Activated CD4-positive, CD25-positive, alpha-beta regulatory T cell (primary cell): Measurements from ENCODE around the gene HAND1.

Experiments
- DNase-seq, 4 experiments: peaks; one replicate each; lab custom pipeline; 2025; lab: John Stamatoyannopoulos, UW

The HAND1 gene

DNA sequence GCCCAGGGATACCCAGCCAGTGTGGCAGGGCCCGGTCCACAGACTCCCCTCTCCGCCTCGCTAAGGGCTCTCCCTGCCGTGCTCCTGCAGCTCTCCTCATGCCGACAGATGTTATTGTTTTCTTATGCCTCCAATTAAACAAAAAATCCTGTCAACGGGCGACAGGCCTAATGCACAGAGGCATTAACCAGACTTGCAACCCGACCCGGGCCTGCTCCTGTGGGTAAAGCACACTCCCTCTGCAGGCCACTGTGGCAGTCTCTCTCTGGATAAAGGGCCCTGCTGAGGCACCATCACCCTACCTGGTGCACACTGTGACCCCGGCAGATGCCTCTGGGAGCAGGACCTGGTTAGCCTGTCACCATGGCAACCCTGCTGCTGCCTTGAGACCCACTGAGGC, 27.5 kb upstream of the HAND1 start:
- DNase-seq: no peak

GRCh38 chr5:154503698-154504039, 25.6 kb upstream of the HAND1 start:
- DNase-seq: no peak

DNA sequence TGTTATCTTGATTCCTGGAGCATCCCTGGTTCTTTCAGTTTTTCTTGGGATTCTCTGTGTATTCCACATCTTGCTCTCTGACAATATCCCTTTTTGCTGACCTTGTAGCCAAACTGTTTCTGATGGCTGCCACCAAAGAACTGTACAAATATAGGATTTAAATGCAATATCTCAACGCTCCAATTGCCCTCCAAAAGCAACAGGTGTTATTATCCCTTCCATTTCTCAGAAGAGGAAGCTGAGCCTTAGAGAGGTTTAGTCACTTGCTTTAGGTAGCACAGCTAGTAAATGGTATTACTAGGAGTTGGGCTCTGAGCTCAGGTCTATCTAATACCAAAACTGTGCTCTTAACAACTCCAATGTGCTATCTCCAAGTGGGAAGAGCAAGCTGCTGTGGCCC, 24.2 kb upstream of the HAND1 start:
- DNase-seq: no peak

DNA sequence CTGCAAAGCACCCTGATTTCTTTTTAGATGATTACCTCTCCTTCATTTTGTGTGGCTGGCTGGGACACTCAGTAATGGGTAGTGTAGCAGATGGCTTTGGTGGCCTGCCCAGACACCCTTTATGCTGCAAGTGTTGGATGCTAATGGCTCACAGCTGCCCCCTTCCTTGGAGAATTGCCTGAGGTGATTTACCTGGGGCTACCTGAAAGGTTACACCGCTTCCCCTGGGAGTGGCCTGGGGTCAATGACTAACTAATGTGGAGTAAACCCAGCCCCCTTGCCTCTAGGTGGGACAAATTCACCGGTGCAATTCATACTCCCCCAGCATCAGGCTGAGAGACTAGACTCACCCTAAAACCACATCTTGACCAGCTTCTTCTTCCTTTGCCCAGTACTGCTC, 23.5 kb upstream of the HAND1 start:
- no peak for DNase-seq

DNA sequence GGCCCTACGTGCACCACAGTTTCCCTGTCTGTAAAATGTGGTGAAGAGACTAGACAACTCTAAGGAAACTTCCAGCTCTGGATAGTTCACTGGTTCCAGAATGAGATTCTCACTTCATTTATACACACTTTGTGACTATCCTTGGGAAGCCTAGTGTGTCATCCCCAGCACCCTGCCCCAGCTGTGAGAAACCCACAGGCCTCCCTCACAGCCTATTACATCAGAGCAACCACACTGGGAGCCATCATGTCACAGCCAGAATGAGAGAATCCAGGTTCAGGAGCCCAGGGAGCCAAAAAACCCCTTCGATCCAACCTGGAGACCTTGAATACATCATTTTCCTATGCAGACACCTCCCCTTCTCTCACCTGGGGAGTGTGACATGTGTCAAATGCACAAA, 21.0 kb upstream of the HAND1 start:
- DNase-seq: no peak

DNA sequence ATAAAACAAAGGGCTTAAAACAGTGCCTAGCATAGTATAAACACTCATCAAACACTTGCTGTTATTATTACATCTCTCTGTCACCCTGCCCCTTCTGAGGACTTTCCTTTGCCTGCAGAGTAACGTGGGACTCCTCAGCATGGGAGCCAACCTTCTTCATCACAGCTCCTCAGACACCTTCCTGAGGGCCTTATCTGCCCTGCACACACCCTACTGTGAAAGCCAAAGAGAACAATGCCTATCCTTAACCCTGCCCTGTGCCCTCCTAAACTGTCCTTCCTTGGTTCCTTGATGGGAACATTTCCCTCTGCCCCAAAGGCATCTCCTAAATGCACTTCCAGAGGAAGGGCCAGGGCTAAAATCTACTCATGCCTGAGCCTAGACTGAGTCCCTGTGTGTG, 20.6 kb upstream of the HAND1 start:
- DNase-seq: no peak

DNA sequence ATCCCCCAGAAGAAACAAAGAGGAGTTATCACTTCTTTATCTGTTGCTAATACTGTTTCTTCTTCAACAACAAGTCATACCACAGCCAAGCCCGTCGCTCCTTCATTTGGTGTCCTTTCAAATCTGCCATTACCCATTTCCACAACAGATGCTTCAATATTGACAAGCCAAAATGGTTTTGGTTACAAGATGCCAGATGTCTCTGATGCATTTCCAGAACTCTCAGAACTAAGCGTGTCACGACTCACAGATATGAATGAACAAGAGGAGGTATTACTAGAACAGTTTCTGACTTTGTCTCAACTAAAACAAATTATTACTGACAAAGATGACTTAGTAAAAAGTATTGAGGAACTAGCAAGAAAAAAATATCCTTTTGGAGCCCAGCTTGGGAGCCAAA, 16.0 kb upstream of the HAND1 start:
- no peak for DNase-seq

- no peak for DNase-seq
Measured at GRCh38 chr5:154493274-154493673, 15.2 kb upstream of the HAND1 start.

GRCh38 chr5:154491941-154492340, 13.9 kb upstream of the HAND1 start:
- DNase-seq: no peak

- peak in 1 of 4 experiments; percentile 3 for DNase-seq
Measured at GRCh38 chr5:154487541-154487940, 9.5 kb upstream of the HAND1 start.

DNA sequence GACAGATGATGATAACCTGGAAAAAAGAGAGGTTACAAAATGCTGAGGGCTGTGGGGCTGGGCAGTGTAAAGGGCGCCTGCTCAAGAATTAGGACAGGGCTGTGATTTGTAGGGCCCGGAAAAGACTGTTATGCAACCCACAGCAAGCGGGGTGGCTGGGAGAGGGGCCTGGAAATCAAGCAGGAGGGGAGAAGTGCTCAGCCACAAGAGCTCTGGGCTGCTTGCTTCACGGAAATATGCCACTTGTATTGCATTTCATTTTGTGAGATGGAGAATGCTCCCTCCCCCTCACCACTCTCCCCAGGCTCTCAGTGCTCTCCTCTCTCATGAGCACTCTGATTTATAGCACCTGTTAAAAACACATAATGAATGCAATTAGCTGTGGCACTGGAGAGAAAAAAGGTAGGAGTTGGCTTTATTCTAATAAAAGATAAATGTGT, 8.4 kb upstream of the HAND1 start:
- no peak for DNase-seq

- DNase-seq: no peak
Measured at GRCh38 chr5:154485850-154486426, 7.9 kb upstream of the HAND1 start.

DNA sequence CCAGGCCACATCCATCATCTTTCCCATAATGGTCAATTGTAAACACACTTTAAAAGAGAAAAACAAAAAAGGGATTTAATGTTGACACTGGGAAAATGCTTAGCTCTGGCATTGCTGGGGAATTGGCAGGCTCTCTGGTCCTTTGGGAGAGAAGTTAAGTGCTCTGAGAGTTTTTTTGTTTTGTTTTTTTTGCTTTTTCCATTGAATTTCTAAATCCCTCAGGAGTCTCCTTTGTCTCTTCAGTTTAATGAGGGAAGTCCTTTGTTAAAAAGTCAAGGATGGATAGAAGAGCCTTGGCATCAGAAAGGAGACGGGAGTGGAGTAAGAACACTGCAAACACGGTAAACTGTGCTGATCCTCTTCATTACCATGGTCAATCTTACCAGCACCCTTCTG, 7.1 kb upstream of the HAND1 start:
- no peak for DNase-seq

DNA sequence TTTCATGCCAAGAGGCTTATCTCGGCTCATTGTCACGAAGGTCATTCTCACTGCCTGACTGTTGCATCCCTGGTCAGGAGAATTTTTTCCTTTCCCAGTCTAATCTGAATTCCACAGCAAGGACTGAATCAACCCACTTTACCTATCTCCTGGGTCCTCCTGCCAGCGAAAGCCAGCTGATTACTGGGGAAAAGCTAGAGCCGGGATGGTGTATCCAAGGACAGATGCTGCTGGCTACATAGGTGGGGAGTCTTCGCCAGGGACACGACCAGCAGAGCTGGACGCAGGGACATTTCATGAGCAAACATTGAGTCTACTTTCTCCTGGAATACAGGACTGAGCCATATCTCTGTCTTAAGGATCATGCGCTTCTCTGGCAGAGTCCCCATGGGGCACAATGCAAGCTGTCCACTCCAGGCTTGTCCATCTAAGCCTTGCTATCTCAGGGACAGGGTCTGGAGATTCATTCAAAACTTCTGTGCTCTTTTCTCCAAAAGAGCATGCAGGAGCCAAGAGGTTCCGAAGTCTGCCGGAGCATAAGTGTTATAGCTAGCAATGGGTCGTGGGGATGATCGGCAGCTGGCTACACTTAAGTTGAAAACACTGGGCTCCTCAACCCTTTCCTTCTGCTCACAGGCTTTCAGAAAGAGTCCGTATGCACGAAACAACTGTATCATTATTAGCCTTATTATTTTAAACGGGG, 6.5 kb upstream of the HAND1 start:
- no peak for DNase-seq

DNA sequence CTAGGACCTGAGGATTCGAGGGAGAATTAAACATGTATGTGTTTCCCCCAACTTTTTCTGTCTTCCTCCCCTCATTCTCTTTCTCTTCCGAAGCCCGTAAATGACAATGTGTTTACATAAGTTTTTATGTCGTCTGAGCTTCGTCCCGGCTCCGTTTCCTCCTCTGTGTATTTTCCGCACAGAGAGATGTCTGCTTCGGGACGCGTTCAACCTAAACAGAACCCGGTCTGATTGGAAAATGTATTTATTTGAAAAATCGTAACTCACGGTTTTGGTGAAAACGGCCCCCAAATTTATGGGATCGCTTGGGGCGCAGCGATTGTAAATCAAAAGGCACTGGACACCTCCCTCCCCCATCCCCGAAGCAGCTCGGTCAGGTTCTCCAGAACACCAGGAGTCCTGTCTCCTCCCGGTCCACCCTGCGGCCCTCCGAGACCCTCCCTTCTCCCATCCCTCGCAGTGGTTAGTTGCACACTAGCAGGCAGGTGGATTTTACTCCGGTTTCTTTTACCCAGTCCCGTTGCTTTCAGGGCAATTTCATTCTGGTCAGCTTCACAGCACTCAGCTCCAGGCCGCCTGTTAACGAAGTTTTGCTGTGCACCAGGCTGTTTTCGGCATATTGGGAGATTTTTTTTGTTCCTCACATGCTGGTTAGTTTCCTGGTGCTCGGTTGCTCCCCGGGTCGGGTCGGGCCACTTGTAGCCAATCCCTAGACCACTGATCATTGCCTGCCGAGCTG, 5.8 kb upstream of the HAND1 start:
- no peak for DNase-seq

DNA sequence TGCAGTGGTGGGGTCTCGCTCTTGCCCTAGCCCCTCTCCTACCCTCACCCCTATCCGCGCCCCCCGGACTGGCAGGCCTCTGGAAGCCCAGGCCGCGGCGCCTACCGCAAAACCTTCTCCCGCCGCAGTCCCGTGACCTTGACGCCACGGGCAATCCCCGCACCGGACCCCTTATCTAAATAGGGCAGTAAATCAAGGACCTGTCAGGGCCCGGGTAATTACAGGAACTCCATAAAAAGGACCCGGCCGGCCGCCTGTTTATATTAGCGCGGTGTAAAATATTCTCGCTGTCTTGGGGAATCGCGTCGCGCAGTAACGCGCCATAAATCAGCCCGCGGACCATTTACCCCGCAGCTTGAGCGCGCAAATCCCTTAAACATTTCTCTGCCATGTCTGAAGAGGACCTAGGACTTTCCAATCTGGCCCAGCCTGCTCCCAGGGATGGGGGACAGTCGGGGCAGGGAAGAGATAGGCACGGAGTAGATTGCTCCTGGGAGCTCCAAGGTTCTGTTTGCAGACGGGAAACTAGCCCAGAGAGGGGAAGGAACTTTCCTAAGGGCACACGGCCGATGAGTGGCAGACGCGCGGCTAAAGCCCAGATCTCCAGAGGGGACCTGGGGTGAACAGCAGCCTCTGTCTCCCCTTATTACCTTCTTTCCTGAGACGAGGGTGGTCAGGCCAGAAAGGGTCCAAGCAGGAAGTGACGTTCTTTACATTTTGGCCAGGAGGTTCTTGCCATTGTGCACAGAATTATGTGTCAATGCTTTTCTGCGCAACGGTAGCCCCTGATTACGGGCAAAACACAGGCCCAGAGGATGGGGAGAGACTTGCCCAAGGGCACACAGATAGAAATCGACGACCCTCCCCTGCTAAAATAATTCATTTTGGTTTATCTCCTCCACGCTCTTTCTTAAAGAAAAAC, 4.8 kb upstream of the HAND1 start:
- DNase-seq: no peak

GRCh38 chr5:154481584-154482381, 3.8 kb upstream of the HAND1 start:
- no peak for DNase-seq

DNA sequence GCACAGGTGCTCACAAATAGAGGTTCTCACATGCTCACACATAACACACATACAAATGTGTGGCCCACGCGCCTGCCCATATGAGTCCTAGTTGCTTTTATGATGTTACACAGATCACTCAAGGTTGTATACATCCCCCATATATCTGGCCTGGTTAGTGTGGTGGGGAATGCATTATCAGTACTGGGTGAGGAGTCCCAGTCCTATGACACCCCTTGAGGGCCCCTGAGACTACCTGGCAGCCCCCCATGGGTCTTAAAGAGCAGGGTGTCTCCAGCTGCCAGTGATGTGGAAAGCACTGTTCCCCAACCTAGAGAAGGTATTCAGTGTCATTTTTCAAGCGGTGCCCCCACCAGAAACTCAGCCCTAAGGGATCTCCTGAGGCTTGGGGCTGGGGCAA, 2.8 kb upstream of the HAND1 start:
- no peak for DNase-seq

GRCh38 chr5:154479944-154480750, 2.1 kb upstream of the HAND1 start:
- no peak for DNase-seq

- no peak for DNase-seq
Measured at GRCh38 chr5:154479160-154479943, 1.3 kb upstream of the HAND1 start.
